K562 (cell line): ENCODE measurements around the gene METAP1. TPM values are rescaled to one million over a fixed set of nuclear protein-coding genes. Genes with fewer than 3 reads are reported as not detected.

ENCODE experiments used
- ATAC-seq: fragments of 200-7000 bp; cut with Tn5 transposase; 3 replicates; pipeline ENCODE4 v1.9.1; 2020; ENCODE audit warnings: moderate library complexity
- BruUV-seq: library from RNA; stranded (reverse); fragments of 400-500 nt; replicated peaks from 2 replicates; lab custom pipeline; 2021; lab: Mats Ljungman, UMichigan
- CTCF ChIA-PET: fragments of 300-600 bp; formaldehyde crosslinking; extraction: SDS; loops from one replicate; lab custom pipeline; 2021; ENCODE audit warnings: low intra/inter-chr PET ratio; lab: Yijun Ruan, JAX
- POLR2A ChIA-PET: fragments of 300-600, 350-650 bp; sonication (Branson Sonifier 250); formaldehyde crosslinking; extraction: SDS; loops from one replicate; lab custom pipeline; 2021; ENCODE audit warnings: antibody characterized with exemption, inconsistent platforms; lab: Yijun Ruan, JAX
- DNase-seq, 4 experiments: peaks; one replicate each; pipeline versions ENCODE4 v3.0.0 to v3.0.0-alpha.2; 2011 to 2018; ENCODE audit warnings: low spot score in 3 of 4, mixed read lengths in 3 of 4; ENCODE audit errors: extremely low read depth in 1 of 4
- FAIRE-seq: peaks from 2 replicates; lab custom pipeline; 2011; peaks lifted over from hg19 to GRCh38; lab: Jason Lieb, UNC
- H2AFZ ChIP-seq: 2 replicates; pipeline ENCODE4 v1.6.0; 2011; ENCODE audit warnings: low read depth, low read length, control low read depth, inconsistent platforms
- H3K27ac ChIP-seq: fragments of 200-600 bp; 3 replicates; pipeline ENCODE4 v1.8.0; 2011; ENCODE audit warnings: low read depth, mild to moderate bottlenecking, control low read depth, inconsistent platforms, low read length, moderate library complexity, mixed read lengths; ENCODE audit errors: extremely low read depth
- H3K27me3 ChIP-seq, 2 experiments: fragments of 300-600 bp in 1 of 2; 2 replicates in 1 of 2; 3 replicates in 1 of 2; pipeline versions ENCODE4 v1.6.0 to v1.8.0; 2011; ENCODE audit warnings: inconsistent platforms in 2 of 2, low read length in 2 of 2, mild to moderate bottlenecking in 1 of 2, mixed read lengths in 1 of 2, moderate library complexity in 1 of 2; ENCODE audit not compliant: control insufficient read depth in 2 of 2, insufficient read depth in 2 of 2
- H3K36me3 ChIP-seq: fragments of 300-600 bp; 3 replicates; pipeline ENCODE4 v1.8.0; 2011; ENCODE audit warnings: mild to moderate bottlenecking, low read length, inconsistent platforms; ENCODE audit not compliant: control insufficient read depth, insufficient read depth
- H3K4me1 ChIP-seq, 2 experiments: fragments of 200-600 bp in 1 of 2; replicated peaks in 1 of 2; 2 replicates in 1 of 2; 3 replicates in 1 of 2; pipeline versions ENCODE4 v1.5.1 to v1.8.0; 2011; ENCODE audit warnings: inconsistent platforms in 2 of 2, low read length in 2 of 2, mild to moderate bottlenecking in 1 of 2, mixed read lengths in 1 of 2, moderate library complexity in 1 of 2; ENCODE audit not compliant: control insufficient read depth in 2 of 2, insufficient read depth in 2 of 2
- H3K4me2 ChIP-seq: 2 replicates; pipeline ENCODE4 v1.6.1; 2011; ENCODE audit warnings: low read length, control low read depth, inconsistent platforms, mixed read lengths; ENCODE audit not compliant: insufficient read depth
- H3K4me3 ChIP-seq: fragments of 200-600 bp; sonication (generic), shearing (Covaris generic); 2 replicates; pipeline ENCODE4 v1.5.1; 2016; ENCODE audit warnings: control low read depth, inconsistent platforms
- H3K79me2 ChIP-seq: fragments of 200-600 bp; 3 replicates; pipeline ENCODE4 v1.8.0; 2011; ENCODE audit warnings: low read length, inconsistent platforms; ENCODE audit not compliant: control insufficient read depth, insufficient read depth
- H3K9ac ChIP-seq, 2 experiments: 2 replicates each; pipeline versions ENCODE4 v1.6.0 to v1.6.1; 2011; ENCODE audit warnings: low read depth in 2 of 2, low read length in 2 of 2, control low read depth in 1 of 2, inconsistent platforms in 1 of 2, mild to moderate bottlenecking in 1 of 2, mixed read lengths in 1 of 2; ENCODE audit not compliant: insufficient read depth in 1 of 2
- H3K9me1 ChIP-seq: one replicate; pipeline ENCODE4 v1.6.0; 2011; ENCODE audit warnings: inconsistent platforms, mild to moderate bottlenecking, low read length, moderate library complexity; ENCODE audit not compliant: control insufficient read depth, insufficient read depth
- H3K9me3 ChIP-seq: replicated peaks from 2 replicates; pipeline ENCODE4 v1.5.1; 2011; ENCODE audit warnings: low read depth, low read length, inconsistent platforms; ENCODE audit not compliant: control insufficient read depth, insufficient read depth
- H4K20me1 ChIP-seq: replicated peaks from 2 replicates; pipeline ENCODE4 v1.6.1; 2011; ENCODE audit warnings: low read length, inconsistent platforms, mixed read lengths; ENCODE audit not compliant: control insufficient read depth, insufficient read depth
- CCAR2 ChIP-seq: fragments of 200-400 bp; formaldehyde crosslinking; IDR thresholded peaks from 2 replicates; pipeline ENCODE4 v1.6.1; 2017; ENCODE audit warnings: mild to moderate bottlenecking, low read depth, low read length
- EP300 ChIP-seq: IDR thresholded peaks from 2 replicates; pipeline ENCODE4 v1.6.1; 2012; ENCODE audit warnings: low read length, improper control_type of control experiment
- ERF ChIP-seq: fragments of 450-650 bp; formaldehyde crosslinking; IDR thresholded peaks from 2 replicates; pipeline ENCODE4 v1.4.0; 2020; ENCODE audit warnings: mild to moderate bottlenecking, mixed read lengths
- GABPB1 ChIP-seq: sonication (generic); formaldehyde crosslinking; IDR thresholded peaks from 2 replicates; pipeline ENCODE4 v1.8.0; 2022; ENCODE audit warnings: mild to moderate bottlenecking, missing genetic modification reagents
- HDAC2 ChIP-seq: fragments of 450-650 bp; IDR thresholded peaks from 2 replicates; pipeline ENCODE4 v1.6.1; 2016; ENCODE audit warnings: mild to moderate bottlenecking
- HIVEP1 ChIP-seq: fragments of 250-450 bp; sonication (Bioruptor Pico); IDR thresholded peaks from 2 replicates; pipeline ENCODE4 v1.4.0; 2020; ENCODE audit warnings: mild to moderate bottlenecking
- HOMEZ ChIP-seq: fragments of 250-450 bp; sonication (Bioruptor Pico); IDR thresholded peaks from 2 replicates; pipeline ENCODE4 v1.4.0; 2020; ENCODE audit warnings: mild to moderate bottlenecking, moderate library complexity
- ID3 ChIP-seq, 2 experiments: fragments of 250-450 bp in 1 of 2; fragments of 450-650 bp in 1 of 2; sonication (Bioruptor Pico) in 1 of 2; IDR thresholded peaks; 2 replicates each; pipeline versions ENCODE4 v1.6.1 to v1.8.0; 2016 to 2021; ENCODE audit warnings: mild to moderate bottlenecking in 2 of 2, moderate library complexity in 2 of 2, missing compliant biosample characterization in 1 of 2, missing genetic modification characterization in 1 of 2
- KDM2B ChIP-seq: fragments of 250-450 bp; sonication (Bioruptor Pico); IDR thresholded peaks from 2 replicates; pipeline ENCODE4 v1.8.0; 2021; ENCODE audit warnings: mild to moderate bottlenecking, moderate library complexity
- MCM5 ChIP-seq: fragments of 450-650 bp; IDR thresholded peaks from 2 replicates; pipeline ENCODE4 v1.6.1; 2016; ENCODE audit warnings: low read depth
- MXI1 ChIP-seq: IDR thresholded peaks from 2 replicates; pipeline ENCODE4 v1.6.1; 2011; ENCODE audit warnings: low read depth, mild to moderate bottlenecking, improper control_type of control experiment, low read length
- SIN3A ChIP-seq, 2 experiments: fragments of 150-350 bp in 1 of 2; IDR thresholded peaks; 2 replicates each; pipeline ENCODE4 v1.6.1; 2011 to 2016; ENCODE audit warnings: borderline replicate concordance in 2 of 2, low read depth in 2 of 2, low read length in 2 of 2, mild to moderate bottlenecking in 2 of 2, moderate library complexity in 2 of 2; ENCODE audit not compliant: control insufficient read depth in 1 of 2
- SRSF9 ChIP-seq: fragments of 200-400 bp; formaldehyde crosslinking; IDR thresholded peaks from 2 replicates; pipeline ENCODE4 v1.6.1; 2017; ENCODE audit warnings: low read depth, low read length, borderline replicate concordance
- ZC3H11A ChIP-seq: IDR thresholded peaks from 2 replicates; pipeline ENCODE4 v1.6.1; 2012; ENCODE audit warnings: low read depth, low read length, improper control_type of control experiment
- ZKSCAN3 ChIP-seq: fragments of 250-450 bp; sonication (Bioruptor Pico); IDR thresholded peaks from 2 replicates; pipeline ENCODE4 v1.4.0; 2020
- ZNF224 ChIP-seq: sonication (generic); formaldehyde crosslinking; IDR thresholded peaks from 2 replicates; pipeline ENCODE4 v1.8.0; 2022; ENCODE audit warnings: mild to moderate bottlenecking, missing genetic modification reagents
- ZNF449 ChIP-seq: fragments of 250-450 bp; sonication (Bioruptor Pico); IDR thresholded peaks from 2 replicates; pipeline ENCODE4 v1.8.0; 2022; ENCODE audit warnings: moderate library complexity, mild to moderate bottlenecking, inconsistent platforms
- WGBS: fragments of 100-300 bp; shearing (Covaris generic); methylation state at CpG from one replicate; pipeline ENCODE4 v1.1.6; 2016; ENCODE audit warnings: low coverage, mixed read lengths; ENCODE audit not compliant: insufficient coverage; ENCODE audit errors: missing lambda C conversion rate; 5-methylcytosine and 5-hydroxymethylcytosine counted together
- in situ Hi-C: fragments of 300-500 bp; cut with MboI; formaldehyde crosslinking; loops from 4 replicates; pipeline ENCODE4 v1.15.0; 2018; ENCODE audit warnings: inconsistent platforms, mixed read lengths
- intact Hi-C: fragments of 100-400 bp; cut with micrococcal nuclease; formaldehyde crosslinking; loops from 2 replicates; pipeline ENCODE4 v1.14.2; 2022
- polyA plus RNA-seq, 8 experiments: library from polyadenylated mRNA; depleted of rRNA in 4 of 8; stranded (reverse) in 5 of 8; unstranded in 3 of 8; fragments of >200 nt; fragmentation: Nextera tagmentation in 2 of 8; fragmentation: Illumina TruSeq in 1 of 8; extraction: Ambion mirVana in 2 of 8; extraction: Trizol in 1 of 8; gene quantifications; 2 replicates each; pipeline versions ENCODE4 v1.2.1 to v1.2.3, GENCODE V29; 2011 to 2014; ENCODE audit warnings: inconsistent platforms in 1 of 8, missing spikeins in 1 of 8
- total RNA-seq, 7 experiments: library from RNA; depleted of rRNA in 6 of 7; stranded (reverse); fragments of >200 nt in 6 of 7; fragmentation: Illumina TruSeq in 2 of 7; extraction: Trizol in 2 of 7; gene quantifications; 2 replicates each; pipeline versions ENCODE4 v1.2.1 to v1.2.3, GENCODE V29; 2011 to 2021; ENCODE audit warnings: low replicate concordance in 1 of 7

The METAP1 gene
- total and polyA plus RNA-seq, 9 of the 15 experiments (the other 6 are each of a cell fraction or from before 2014, with no cell fraction given): 31.4 to 77.6 (median 59.5) TPM

GRCh38 chr4:98976716-98977115 is 18.8 kb upstream of the METAP1 start:
- ATAC-seq (no peak), FAIRE-seq (no peak), DNase-seq (no peak)
- TF ChIP-seq ZNF449 (no peak), HIVEP1 (CRISPR knock-in tag) (no peak), SIN3A (IDR thresholded peaks at IDR 0.05; ENCODE audit: borderline replicate concordance in 2 of 2, control insufficient read depth in 1 of 2, low read depth in 2 of 2, low read length in 2 of 2) (no peak), CCAR2 (no peak), KDM2B (CRISPR knock-in tag) (no peak), HDAC2 (no peak), ZKSCAN3 (no peak), MCM5 (no peak), GABPB1 (CRISPR knock-in tag) (no peak), ID3 (CRISPR knock-in tag; IDR thresholded peaks at IDR 0.05) (no peak), ID3 (tag; IDR thresholded peaks at IDR 0.05) (no peak), ZNF224 (CRISPR knock-in tag) (no peak), ZC3H11A (no peak), EP300 (no peak), ERF (no peak), HOMEZ (CRISPR knock-in tag) (no peak), SRSF9 (no peak), MXI1 (no peak)
- Histone ChIP-seq H4K20me1 (no peaks in the 10 kb centered on the region), H3K4me2 (no peak overlapping the region), H3K9me1 (no peaks in the 10 kb centered on the region), H3K36me3 (no peaks in the 10 kb centered on the region), H3K9ac (no peak overlapping the region), H3K9me3 (no peaks in the 10 kb centered on the region), H2AFZ (peak overlapping the region; percentile 26; the same call in 1 of the 2 replicates), H3K4me3 (no peak overlapping the region), H3K79me2 (no peaks in the 10 kb centered on the region), H3K4me1 (no peaks in the 10 kb centered on the region), H3K27ac (no peak overlapping the region), H3K27me3 (no peaks in the 10 kb centered on the region)
- no TSS peak for BruUV-seq
- in situ Hi-C loops: no loop called here
- intact Hi-C loops: no loop called here
- POLR2A ChIA-PET: no interaction called here
- WGBS: 18% methylated on average over 4 of the region's 4 CpGs
- CTCF ChIA-PET: no interaction called here
